GM12878 (cell line): Measurements from ENCODE around the gene RFLNA. TPM values are rescaled to one million over a fixed set of nuclear protein-coding genes. Genes with fewer than 3 reads are reported as not detected.

Experiments
- ATAC-seq: fragments of 200-7000 bp; cut with Tn5 transposase; 3 replicates; pipeline ENCODE4 v1.9.1; 2020; ENCODE audit warnings: mild to moderate bottlenecking, moderate library complexity
- BruUV-seq: library from RNA; stranded (reverse); fragments of 400-500 nt; replicated peaks from 2 replicates; lab custom pipeline; 2021; lab: Mats Ljungman, UMichigan
- CTCF ChIA-PET: fragments of 300-600 bp; sonication (Branson Sonifier 250); formaldehyde crosslinking; extraction: SDS; loops from one replicate; lab custom pipeline; 2021; ENCODE audit warnings: inconsistent platforms; lab: Yijun Ruan, JAX
- POLR2A ChIA-PET: fragments of 350-600 bp; formaldehyde crosslinking; extraction: SDS; loops from one replicate; lab custom pipeline; 2021; ENCODE audit warnings: inconsistent platforms; lab: Charles Lee
- RAD21 ChIA-PET: fragments of 300-600 bp; sonication (Branson Sonifier 250); formaldehyde crosslinking; loops from one replicate; lab custom pipeline; 2023; ENCODE audit warnings: antibody characterized with exemption; ENCODE audit not compliant: unreplicated experiment; lab: Charles Lee
- SMC1A ChIA-PET: fragments of 300-600 bp; sonication (Branson Sonifier 250); formaldehyde crosslinking; loops from one replicate; lab custom pipeline; 2023; ENCODE audit not compliant: unreplicated experiment, uncharacterized antibody; lab: Charles Lee
- DNase-seq: peaks from one replicate; pipeline ENCODE4 v3.0.0-alpha.2; 2011; ENCODE audit warnings: low read depth, low spot score
- FAIRE-seq: peaks from 3 replicates; lab custom pipeline; 2011; peaks lifted over from hg19 to GRCh38; lab: Jason Lieb, UNC
- H2AFZ ChIP-seq: 2 replicates; pipeline ENCODE4 v1.6.0; 2011; ENCODE audit warnings: low read depth, low read length, control low read depth; ENCODE audit not compliant: control insufficient read depth
- H3K27ac ChIP-seq: 2 replicates; pipeline ENCODE4 v1.5.1; 2011; ENCODE audit warnings: control low read depth; ENCODE audit not compliant: control insufficient read depth, insufficient read depth
- H3K27me3 ChIP-seq, 2 experiments: replicated peaks in 1 of 2; 2 replicates each; pipeline versions ENCODE4 v1.6.0 to v1.6.1; 2011; ENCODE audit warnings: low read length in 1 of 2; ENCODE audit not compliant: control insufficient read depth in 2 of 2, insufficient read depth in 2 of 2
- H3K36me3 ChIP-seq, 2 experiments: 2 replicates each; pipeline ENCODE4 v1.5.1; 2011; ENCODE audit warnings: low read length in 1 of 2; ENCODE audit not compliant: control insufficient read depth in 2 of 2, insufficient read depth in 2 of 2
- H3K4me1 ChIP-seq: 2 replicates; pipeline ENCODE4 v1.6.1; 2011; ENCODE audit warnings: mild to moderate bottlenecking, low read length, moderate library complexity, mixed read lengths; ENCODE audit not compliant: control insufficient read depth, insufficient read depth
- H3K4me2 ChIP-seq: 2 replicates; pipeline ENCODE4 v1.6.0; 2011; ENCODE audit warnings: control low read depth; ENCODE audit not compliant: control insufficient read depth, insufficient read depth
- H3K4me3 ChIP-seq: fragments of 200-600 bp; sonication (generic); 2 replicates; pipeline ENCODE4 v1.5.1; 2016
- H3K79me2 ChIP-seq: 2 replicates; pipeline ENCODE4 v1.6.0; 2011; ENCODE audit warnings: low read length; ENCODE audit not compliant: control insufficient read depth, insufficient read depth
- H3K9ac ChIP-seq: 2 replicates; pipeline ENCODE4 v1.8.0; 2011; ENCODE audit warnings: low read length, control low read depth, mixed read lengths; ENCODE audit not compliant: control insufficient read depth, insufficient read depth
- H3K9me3 ChIP-seq: replicated peaks from 3 replicates; pipeline ENCODE4 v1.5.1; 2011; ENCODE audit warnings: mild to moderate bottlenecking, low read length; ENCODE audit not compliant: control insufficient read depth, insufficient read depth
- H4K20me1 ChIP-seq: 2 replicates; pipeline ENCODE4 v1.6.0; 2011; ENCODE audit not compliant: control insufficient read depth, insufficient read depth
- EZH2 ChIP-seq: IDR thresholded peaks from 2 replicates; pipeline ENCODE4 v1.6.1; 2012; ENCODE audit warnings: low read depth, mild to moderate bottlenecking, control low read depth, inconsistent platforms, low read length, borderline replicate concordance; ENCODE audit not compliant: control insufficient read depth
- GATAD2B ChIP-seq: fragments of 450-650 bp; conservative IDR thresholded peaks from 2 replicates; pipeline ENCODE4 v1.6.1; 2017; ENCODE audit warnings: low read depth, mild to moderate bottlenecking, moderate library complexity
- NRF1 ChIP-seq: conservative IDR thresholded peaks from 2 replicates; pipeline ENCODE4 v1.6.1; 2011; ENCODE audit warnings: mild to moderate bottlenecking, low read depth, low read length, improper control_type of control experiment
- POLR2AphosphoS5 ChIP-seq: IDR thresholded peaks from 2 replicates; pipeline ENCODE4 v1.6.1; 2011; ENCODE audit warnings: mild to moderate bottlenecking, low read length, inconsistent platforms
- RELA ChIP-seq: fragments of 450-650 bp; IDR thresholded peaks from 2 replicates; pipeline ENCODE4 v1.8.0; 2014; ENCODE audit warnings: borderline replicate concordance; ENCODE audit not compliant: partially characterized antibody
- SIN3A ChIP-seq: IDR thresholded peaks from 2 replicates; pipeline ENCODE4 v1.6.1; 2012; ENCODE audit warnings: low read depth, low read length, improper control_type of control experiment
- TCF7 ChIP-seq: IDR thresholded peaks from 2 replicates; pipeline ENCODE4 v1.6.1; 2014; ENCODE audit warnings: antibody characterized with exemption, borderline replicate concordance
- ZNF622 ChIP-seq: fragments of 450-650 bp; IDR thresholded peaks from 2 replicates; pipeline ENCODE4 v1.6.1; 2017; ENCODE audit warnings: mild to moderate bottlenecking, inconsistent platforms
- WGBS: methylation state at CpG from one replicate; pipeline ENCODE4 v1.1.6; 2016; ENCODE audit warnings: low lambda C conversion rate; ENCODE audit not compliant: insufficient replicate concordance, insufficient coverage; ENCODE audit errors: missing lambda C conversion rate; 5-methylcytosine and 5-hydroxymethylcytosine counted together
- in situ Hi-C: fragments of 300-500 bp; cut with MboI; formaldehyde crosslinking; loops from 9 replicates; pipeline ENCODE4 v1.14.3; 2018; ENCODE audit warnings: mixed read lengths
- intact Hi-C: fragments of 100-400 bp; cut with micrococcal nuclease; formaldehyde crosslinking; loops from one replicate; pipeline ENCODE4 v1.14.2; 2022; ENCODE audit not compliant: unreplicated experiment
- polyA plus RNA-seq, 11 experiments: library from polyadenylated mRNA; depleted of rRNA in 4 of 11; unstranded in 6 of 11; stranded (reverse) in 5 of 11; fragments of >200 nt; fragmentation: Nextera tagmentation in 4 of 11; fragmentation: Illumina TruSeq in 1 of 11; extraction: Ambion mirVana in 4 of 11; extraction: Trizol in 1 of 11; gene quantifications; 1 replicate in 1 of 11; 2 replicates in 10 of 11; pipeline versions ENCODE4 v1.2.1 to v1.2.3, GENCODE V29; 2011 to 2016; ENCODE audit warnings: inconsistent platforms in 2 of 11, missing spikeins in 2 of 11, low read depth in 1 of 11
- total RNA-seq, 4 experiments: library from RNA; depleted of rRNA in 3 of 4; stranded (reverse); fragments of >200 nt in 3 of 4; fragmentation: Illumina TruSeq in 1 of 4; extraction: Trizol in 1 of 4; gene quantifications; 2 replicates each; pipeline versions ENCODE4 v1.2.1 to v1.2.3, GENCODE V29; 2013 to 2021
- TF ChIP-seq, protein P1 (sequence below): fragments of 450-650 bp; IDR thresholded peaks from 2 replicates; pipeline ENCODE4 v1.6.1; 2017; ENCODE audit warnings: mild to moderate bottlenecking, moderate library complexity
- TF ChIP-seq, protein P2 (sequence below): IDR thresholded peaks from 2 replicates; pipeline ENCODE4 v1.6.1; 2011; ENCODE audit warnings: mild to moderate bottlenecking, low read depth, low read length, moderate library complexity; ENCODE audit not compliant: insufficient replicate concordance

Gene RFLNA
- total and polyA plus RNA-seq, 10 of the 15 experiments (the other 5 are each of a cell fraction or from before 2014, with no cell fraction given): 0.08 TPM; not detected in 9

DNA sequence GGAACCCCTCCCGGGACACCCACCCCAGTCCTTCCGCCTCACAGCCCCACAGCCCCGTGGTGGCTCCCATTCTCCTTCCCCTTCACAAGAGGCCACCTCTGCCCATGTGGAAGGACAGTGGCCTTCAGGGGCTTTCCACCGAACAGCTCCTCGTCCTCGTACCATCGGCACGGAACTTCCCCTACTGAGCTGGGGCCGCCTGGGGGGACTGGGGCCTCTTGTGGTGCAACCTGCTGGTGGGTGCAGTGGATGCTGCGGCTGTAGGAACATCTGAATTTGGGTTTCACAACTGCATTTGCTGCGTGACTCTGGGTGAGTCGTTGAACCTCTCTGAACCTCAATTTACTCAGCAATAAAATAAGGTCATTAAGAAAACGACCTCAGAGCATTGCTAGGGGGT lies 50.9 kb downstream of the RFLNA start:
- ChIA-PET RAD21 (no interaction called here), POLR2A (no interaction called here), CTCF (no interaction called here), SMC1A (no interaction called here)
- no peak overlapping the region for H3K9ac ChIP-seq
- H3K9me3 ChIP-seq: no peaks in the 10 kb centered on the region
- H3K27me3 ChIP-seq: no peaks in the 10 kb centered on the region
- WGBS: 79% methylated on average over 10 of the region's 13 CpGs
- ATAC-seq (no peak), FAIRE-seq (no peak), DNase-seq (no peak)
- H3K4me3 ChIP-seq: no peak overlapping the region
- intact Hi-C loops: no loop called here
- H3K79me2 ChIP-seq: no peaks in the 10 kb centered on the region
- no peaks in the 10 kb centered on the region for H4K20me1 ChIP-seq
- H3K36me3 ChIP-seq: peaks cover 23 to 35% of the 10 kb centered on the region in 2 experiments
- H2AFZ ChIP-seq: no peak overlapping the region
- in situ Hi-C loops: no loop called here
- BruUV-seq: no TSS peak
- H3K27ac ChIP-seq: no peak overlapping the region
- no peaks in the 10 kb centered on the region for H3K4me1 ChIP-seq
- H3K4me2 ChIP-seq: no peak overlapping the region
- no peak for TF ChIP-seq SIN3A

DNA sequence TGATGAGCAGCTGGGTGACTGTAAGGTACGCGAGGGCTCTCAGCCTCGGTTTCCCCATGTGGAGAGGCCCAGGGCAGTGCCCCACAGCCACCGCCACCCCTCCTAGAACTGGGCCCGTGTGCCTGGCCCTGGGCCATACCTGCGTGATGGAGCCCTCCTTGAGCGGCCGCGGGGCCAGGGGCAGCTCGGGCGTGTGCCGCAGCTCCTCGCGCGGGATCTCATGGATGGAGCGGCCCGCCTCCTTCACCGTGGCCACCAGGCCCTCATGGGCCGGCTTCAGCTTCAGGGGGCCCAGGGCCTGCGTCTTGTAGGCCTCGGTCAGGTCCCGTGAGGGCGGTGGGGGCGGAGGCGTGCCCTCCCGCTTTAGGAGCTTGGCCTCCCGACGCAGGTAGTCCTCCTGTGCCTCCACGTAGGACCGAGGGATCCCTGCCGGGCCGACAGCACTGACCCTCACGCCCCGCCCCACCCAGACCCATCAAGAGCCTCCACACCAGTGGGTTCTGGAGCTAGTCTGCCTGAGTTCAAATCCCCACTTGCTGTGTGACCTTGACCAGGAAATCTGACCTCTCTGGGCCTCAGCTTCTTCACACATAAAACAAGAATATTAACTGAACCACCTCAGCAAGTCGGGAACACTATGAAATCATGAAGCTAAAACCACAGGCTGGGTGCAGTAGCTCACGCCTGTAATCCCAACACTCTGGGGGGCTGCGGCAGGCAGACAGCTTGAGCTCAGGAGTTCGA lies 51.7 kb downstream of the RFLNA start:
- H3K79me2 ChIP-seq: no peaks in the 10 kb centered on the region
- H3K9me3 ChIP-seq: no peaks in the 10 kb centered on the region
- no peak overlapping the region for H3K4me2 ChIP-seq
- 96% methylated on average over 38 of the region's 38 CpGs for WGBS
- ATAC-seq (no peak), DNase-seq (no peak), FAIRE-seq (no peak)
- H3K27me3 ChIP-seq: no peaks in the 10 kb centered on the region
- no TSS peak for BruUV-seq
- no peak overlapping the region for H3K4me3 ChIP-seq
- ChIA-PET CTCF (interaction anchor here (0.9 to 1.3 kb wide), 3 partner anchors 417 to 425 kb away, joined by 3 to 5 read pairs (median 3); no protein-coding TSS in a partner anchor), SMC1A (no interaction called here), RAD21 (no interaction called here), POLR2A (no interaction called here)
- H4K20me1 ChIP-seq: no peaks in the 10 kb centered on the region
- no peak overlapping the region for H3K27ac ChIP-seq
- no peak overlapping the region for H2AFZ ChIP-seq
- intact Hi-C loops: no loop called here
- in situ Hi-C loops: no loop called here
- H3K9ac ChIP-seq: no peak overlapping the region
- H3K4me1 ChIP-seq: no peaks in the 10 kb centered on the region
- peaks cover 31 to 34% of the 10 kb centered on the region in 2 experiments for H3K36me3 ChIP-seq
- no peak for TF ChIP-seq GATAD2B
- TF ChIP-seq, protein P1, sequence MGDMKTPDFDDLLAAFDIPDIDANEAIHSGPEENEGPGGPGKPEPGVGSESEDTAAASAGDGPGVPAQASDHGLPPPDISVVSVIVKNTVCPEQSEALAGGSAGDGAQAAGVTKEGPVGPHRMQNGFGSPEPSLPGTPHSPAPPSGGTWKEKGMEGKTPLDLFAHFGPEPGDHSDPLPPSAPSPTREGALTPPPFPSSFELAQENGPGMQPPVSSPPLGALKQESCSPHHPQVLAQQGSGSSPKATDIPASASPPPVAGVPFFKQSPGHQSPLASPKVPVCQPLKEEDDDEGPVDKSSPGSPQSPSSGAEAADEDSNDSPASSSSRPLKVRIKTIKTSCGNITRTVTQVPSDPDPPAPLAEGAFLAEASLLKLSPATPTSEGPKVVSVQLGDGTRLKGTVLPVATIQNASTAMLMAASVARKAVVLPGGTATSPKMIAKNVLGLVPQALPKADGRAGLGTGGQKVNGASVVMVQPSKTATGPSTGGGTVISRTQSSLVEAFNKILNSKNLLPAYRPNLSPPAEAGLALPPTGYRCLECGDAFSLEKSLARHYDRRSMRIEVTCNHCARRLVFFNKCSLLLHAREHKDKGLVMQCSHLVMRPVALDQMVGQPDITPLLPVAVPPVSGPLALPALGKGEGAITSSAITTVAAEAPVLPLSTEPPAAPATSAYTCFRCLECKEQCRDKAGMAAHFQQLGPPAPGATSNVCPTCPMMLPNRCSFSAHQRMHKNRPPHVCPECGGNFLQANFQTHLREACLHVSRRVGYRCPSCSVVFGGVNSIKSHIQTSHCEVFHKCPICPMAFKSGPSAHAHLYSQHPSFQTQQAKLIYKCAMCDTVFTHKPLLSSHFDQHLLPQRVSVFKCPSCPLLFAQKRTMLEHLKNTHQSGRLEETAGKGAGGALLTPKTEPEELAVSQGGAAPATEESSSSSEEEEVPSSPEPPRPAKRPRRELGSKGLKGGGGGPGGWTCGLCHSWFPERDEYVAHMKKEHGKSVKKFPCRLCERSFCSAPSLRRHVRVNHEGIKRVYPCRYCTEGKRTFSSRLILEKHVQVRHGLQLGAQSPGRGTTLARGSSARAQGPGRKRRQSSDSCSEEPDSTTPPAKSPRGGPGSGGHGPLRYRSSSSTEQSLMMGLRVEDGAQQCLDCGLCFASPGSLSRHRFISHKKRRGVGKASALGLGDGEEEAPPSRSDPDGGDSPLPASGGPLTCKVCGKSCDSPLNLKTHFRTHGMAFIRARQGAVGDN: no peak
- no peak for TF ChIP-seq RELA
- no peak for TF ChIP-seq TCF7
- no peak for TF ChIP-seq EZH2
- TF ChIP-seq NRF1: no peak
- TF ChIP-seq ZNF622: no peak
- no peak for TF ChIP-seq POLR2AphosphoS5
- TF ChIP-seq, protein P2, sequence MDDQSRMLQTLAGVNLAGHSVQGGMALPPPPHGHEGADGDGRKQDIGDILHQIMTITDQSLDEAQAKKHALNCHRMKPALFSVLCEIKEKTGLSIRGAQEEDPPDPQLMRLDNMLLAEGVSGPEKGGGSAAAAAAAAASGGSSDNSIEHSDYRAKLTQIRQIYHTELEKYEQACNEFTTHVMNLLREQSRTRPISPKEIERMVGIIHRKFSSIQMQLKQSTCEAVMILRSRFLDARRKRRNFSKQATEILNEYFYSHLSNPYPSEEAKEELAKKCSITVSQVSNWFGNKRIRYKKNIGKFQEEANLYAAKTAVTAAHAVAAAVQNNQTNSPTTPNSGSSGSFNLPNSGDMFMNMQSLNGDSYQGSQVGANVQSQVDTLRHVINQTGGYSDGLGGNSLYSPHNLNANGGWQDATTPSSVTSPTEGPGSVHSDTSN: no peak
